Activated naive CD4-positive, alpha-beta T cell treated with anti-CD3 and anti-CD28 coated beads for 36 hours (primary cell): ENCODE measurements around the gene DLGAP4. TPM values are rescaled to one million over a fixed set of nuclear protein-coding genes. Genes with fewer than 3 reads are reported as not detected.
A peak's percentile ranks its signal among the peaks of the same experiment; 100 is the strongest.

Source experiments
- CTCF ChIA-PET: fragments of 350-600 bp; sonication (Branson Sonifier 250); formaldehyde crosslinking; loops from one replicate; lab custom pipeline; 2021; ENCODE audit warnings: antibody characterized with exemption; lab: Charles Lee
- DNase-seq: peaks from one replicate; pipeline ENCODE4 v3.0.0-alpha.2; 2020
- H3K27ac Mint-ChIP-seq: one replicate; pipeline ENCODE4 v1.8.0; 2021; ENCODE audit warnings: mild to moderate bottlenecking, mixed read lengths
- H3K27me3 Mint-ChIP-seq: one replicate; pipeline ENCODE4 v1.8.0; 2021; ENCODE audit warnings: low read depth, mixed read lengths
- H3K36me3 Mint-ChIP-seq: one replicate; pipeline ENCODE4 v1.8.0; 2021; ENCODE audit warnings: low read depth, mixed read lengths
- H3K4me1 Mint-ChIP-seq: one replicate; pipeline ENCODE4 v1.8.0; 2021; ENCODE audit warnings: low read depth, mixed read lengths
- H3K4me3 Mint-ChIP-seq: one replicate; pipeline ENCODE4 v1.8.0; 2021; ENCODE audit warnings: mild to moderate bottlenecking, moderate library complexity, mixed read lengths
- H3K9me3 Mint-ChIP-seq: one replicate; pipeline ENCODE4 v1.8.0; 2021; ENCODE audit warnings: mixed read lengths
- intact Hi-C: fragments of 100-400 bp; cut with micrococcal nuclease; formaldehyde crosslinking; loops from one replicate; pipeline ENCODE4 v1.15.1; 2023
- total RNA-seq, 2 experiments: library from RNA; stranded (reverse); gene quantifications; one replicate each; pipeline ENCODE4 v1.2.3, GENCODE V29; 2021

Gene DLGAP4
- total RNA-seq, 2 experiments from 2014 or later, result 9.2 to 13.7 TPM

DNA sequence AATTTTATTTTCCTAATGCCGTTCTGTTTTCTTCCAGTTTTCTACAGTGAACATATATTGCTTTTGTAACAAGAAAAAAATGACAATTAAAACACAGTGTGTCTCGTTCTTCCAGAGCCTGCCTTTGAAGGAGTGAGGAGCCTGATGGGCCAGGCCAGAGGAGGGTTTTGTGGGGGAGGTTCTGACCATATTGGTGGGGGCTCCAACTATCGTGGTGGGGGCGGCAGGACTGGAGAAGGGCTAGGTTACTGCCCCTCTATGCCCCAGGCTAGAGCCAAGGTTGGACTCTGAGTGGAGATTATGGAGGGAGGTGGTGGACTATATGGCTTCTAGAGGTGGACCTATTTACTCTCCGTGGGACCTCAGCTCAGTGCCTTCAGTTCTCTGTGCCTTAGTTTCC, 24.0 kb downstream of the DLGAP4 start:
- CTCF ChIA-PET, result no interaction called here
- H3K36me3 Mint-ChIP-seq, result peaks cover 2% of the 10 kb centered on the region
- intact Hi-C loops, result no loop called here
- no peak for DNase-seq
- H3K27ac Mint-ChIP-seq, result no peak overlapping the region
- H3K9me3 Mint-ChIP-seq, result peaks cover 8% of the 10 kb centered on the region
- no peak overlapping the region for H3K4me3 Mint-ChIP-seq
- H3K4me1 Mint-ChIP-seq, result no peaks in the 10 kb centered on the region
- peaks cover 22% of the 10 kb centered on the region for H3K27me3 Mint-ChIP-seq

DNA sequence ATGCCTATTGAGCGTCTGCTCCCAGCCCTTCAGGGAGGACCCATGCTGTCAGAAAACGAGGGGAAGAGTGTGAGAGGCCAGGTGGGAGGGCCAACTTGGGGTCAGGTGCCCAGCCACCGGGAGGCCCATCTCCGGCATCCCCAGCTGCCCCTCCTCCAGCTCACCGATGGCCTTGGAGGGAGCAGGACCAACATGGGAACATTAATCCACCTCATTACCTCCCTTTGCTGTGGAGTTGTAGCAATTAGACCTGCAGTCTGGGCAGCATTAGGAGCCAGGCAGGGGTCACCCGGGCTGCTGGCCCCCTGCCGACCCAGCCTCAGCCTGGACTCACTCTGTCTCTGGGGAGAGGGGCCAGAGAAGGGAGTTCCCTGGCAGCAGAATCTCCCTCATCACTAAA, 25.1 kb downstream of the DLGAP4 start:
- no peak overlapping the region for H3K27ac Mint-ChIP-seq
- H3K27me3 Mint-ChIP-seq, result peaks cover 26% of the 10 kb centered on the region
- H3K9me3 Mint-ChIP-seq, result peaks cover 2% of the 10 kb centered on the region
- CTCF ChIA-PET, result no interaction called here
- intact Hi-C loops, result no loop called here
- no peak overlapping the region for H3K4me3 Mint-ChIP-seq
- no peaks in the 10 kb centered on the region for H3K4me1 Mint-ChIP-seq
- H3K36me3 Mint-ChIP-seq, result peaks cover under 1% of the 10 kb centered on the region
- no peak for DNase-seq

DNA sequence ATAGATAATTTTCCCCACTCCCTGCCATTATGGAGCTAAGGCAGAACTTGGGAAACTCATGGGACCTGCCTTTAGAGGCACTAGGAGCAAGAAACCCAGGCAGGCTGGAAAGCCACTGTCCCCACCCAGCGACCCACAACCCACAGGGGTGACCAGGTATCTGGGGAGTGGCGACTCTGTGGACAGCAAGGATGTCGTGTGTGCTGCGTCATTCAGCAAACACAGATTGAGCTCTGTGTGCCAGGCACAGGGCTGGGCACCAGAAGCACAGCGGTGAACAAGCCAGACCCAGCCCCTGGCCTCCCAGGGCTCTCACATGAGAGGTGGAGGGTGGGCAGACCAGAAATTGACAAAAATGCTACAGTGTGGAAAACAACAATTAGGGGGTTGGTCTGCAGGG, 27.7 kb downstream of the DLGAP4 start:
- H3K4me1 Mint-ChIP-seq, result no peaks in the 10 kb centered on the region

DNA sequence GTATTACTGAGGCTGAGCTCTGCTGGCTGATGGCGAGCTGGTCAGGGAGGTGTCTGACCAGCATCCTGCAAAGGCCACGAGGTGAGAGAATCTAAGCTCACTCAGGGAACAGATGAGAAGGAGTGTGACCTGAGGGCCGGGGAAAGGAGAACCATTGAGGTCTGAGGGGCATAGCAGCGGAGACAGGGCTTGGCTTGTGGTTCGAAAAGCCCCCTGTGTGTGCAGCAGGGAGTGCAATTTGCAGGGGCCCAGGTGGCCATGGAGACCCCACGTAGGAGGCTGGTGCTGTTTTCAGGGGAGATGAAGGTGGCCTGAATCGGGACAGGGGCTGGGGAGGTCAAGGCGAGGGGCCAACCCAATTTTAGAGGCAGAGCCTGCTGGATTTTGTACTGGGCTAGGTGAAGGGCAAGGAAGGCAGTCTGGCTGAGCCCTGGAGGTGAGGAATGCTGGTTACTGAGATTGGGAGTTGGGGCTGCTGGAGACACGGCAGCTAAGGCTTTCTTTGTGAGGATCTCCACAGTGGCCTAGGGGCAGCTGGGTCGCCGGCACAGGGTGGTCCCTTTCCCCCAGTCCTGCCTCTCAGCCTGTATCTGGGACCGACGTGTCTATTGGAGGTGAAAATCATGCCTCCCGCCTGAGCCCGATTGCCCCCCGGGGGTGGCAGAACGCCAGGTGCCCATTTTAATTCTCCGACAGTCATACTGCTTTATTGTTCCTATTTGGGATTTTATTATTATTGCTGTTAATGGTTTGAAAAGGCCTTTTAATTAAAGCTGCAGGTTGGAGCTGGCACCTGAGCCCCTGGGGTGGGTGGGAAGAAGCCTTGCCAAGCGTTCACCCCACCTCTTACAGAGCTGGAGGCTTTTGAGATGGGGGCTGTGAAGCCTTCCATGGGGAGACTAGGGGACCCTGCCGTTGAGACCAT, 28.4 kb downstream of the DLGAP4 start:
- no peaks in the 10 kb centered on the region for H3K9me3 Mint-ChIP-seq
- H3K27ac Mint-ChIP-seq, result no peak overlapping the region
- H3K4me1 Mint-ChIP-seq, result peaks cover under 1% of the 10 kb centered on the region
- CTCF ChIA-PET, result interaction anchor here (1.3 kb wide), 1 partner anchor 65 kb away, joined by 4 read pairs; no protein-coding TSS in a partner anchor
- peaks cover 29% of the 10 kb centered on the region for H3K27me3 Mint-ChIP-seq
- no peak overlapping the region for H3K4me3 Mint-ChIP-seq
- intact Hi-C loops, result no loop called here
- no peaks in the 10 kb centered on the region for H3K36me3 Mint-ChIP-seq
- no peak for DNase-seq

More for the DNA sequence above, 27.7 kb downstream of the DLGAP4 start:
- no peak for DNase-seq
- Mint-ChIP-seq H3K27me3 (peaks cover 29% of the 10 kb centered on the region), H3K36me3 (no peaks in the 10 kb centered on the region), H3K4me3 (no peak overlapping the region), H3K27ac (no peak overlapping the region), H3K9me3 (no peaks in the 10 kb centered on the region)
- intact Hi-C loops, result no loop called here
- CTCF ChIA-PET, result no interaction called here

DNA sequence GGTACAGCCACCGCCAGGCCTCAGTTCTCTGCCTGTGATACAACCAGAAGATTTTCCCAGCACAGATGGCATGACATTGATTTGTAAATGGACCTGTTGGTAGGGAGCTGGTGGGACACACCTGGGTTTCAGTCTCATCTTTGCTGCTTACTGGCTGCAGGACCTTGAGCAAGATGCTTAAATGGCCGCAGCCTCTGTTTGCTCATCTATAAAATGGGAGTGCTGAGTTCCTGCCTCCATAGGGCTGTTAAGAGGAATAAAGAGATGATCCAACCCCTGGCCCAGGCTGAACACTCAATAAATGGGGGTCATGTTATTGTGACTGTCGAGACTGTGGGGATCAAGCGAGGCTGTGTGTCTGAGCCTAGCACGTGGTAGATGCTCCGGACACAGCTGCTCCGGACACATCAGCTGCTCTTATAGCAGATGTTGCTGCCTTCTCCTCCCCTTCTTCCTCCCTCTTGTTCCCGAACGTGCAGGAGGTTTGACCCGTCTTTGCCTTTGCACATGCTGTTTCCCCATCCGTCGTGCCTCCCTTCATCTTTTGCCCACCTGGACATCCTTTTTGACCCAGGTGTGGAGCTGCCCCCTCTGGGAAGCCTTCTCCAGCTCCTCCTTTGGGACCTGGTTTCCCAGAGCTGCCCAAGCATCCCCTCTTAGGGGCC, 29.2 kb downstream of the DLGAP4 start:
- Mint-ChIP-seq H3K4me3 (no peak overlapping the region), H3K36me3 (no peaks in the 10 kb centered on the region), H3K27me3 (peaks cover 29% of the 10 kb centered on the region), H3K4me1 (peaks cover 3% of the 10 kb centered on the region), H3K27ac (no peak overlapping the region), H3K9me3 (no peaks in the 10 kb centered on the region)
- CTCF ChIA-PET, result interaction anchor here (1.3 kb wide), 1 partner anchor 64 kb away, joined by 4 read pairs; no protein-coding TSS in a partner anchor
- DNase-seq, result no peak
- intact Hi-C loops, result no loop called here

DNA sequence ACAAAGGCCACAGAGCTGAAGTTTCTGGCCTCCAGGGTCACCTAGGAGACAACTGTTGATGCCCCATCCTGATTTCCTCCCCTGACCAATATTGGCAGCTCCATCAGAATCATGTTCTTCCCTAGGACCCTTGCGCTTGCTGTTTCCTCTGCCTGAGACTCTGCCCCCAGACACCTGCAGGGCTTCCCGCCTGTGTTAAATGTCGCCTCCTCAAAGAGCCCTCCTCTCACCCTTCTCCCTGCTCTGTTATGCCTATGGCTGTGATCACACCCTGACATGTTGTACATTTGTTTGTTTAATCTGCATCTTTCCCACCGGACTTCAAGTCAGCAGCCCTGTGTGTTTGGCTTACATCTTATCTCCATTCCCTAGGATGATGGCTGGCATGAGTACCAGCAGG, 30.1 kb downstream of the DLGAP4 start:
- H3K4me3 Mint-ChIP-seq, result no peak overlapping the region
- DNase-seq, result no peak
- peaks cover 3% of the 10 kb centered on the region for H3K4me1 Mint-ChIP-seq
- peaks cover 29% of the 10 kb centered on the region for H3K27me3 Mint-ChIP-seq
- H3K36me3 Mint-ChIP-seq, result no peaks in the 10 kb centered on the region
- H3K9me3 Mint-ChIP-seq, result no peaks in the 10 kb centered on the region
- intact Hi-C loops, result no loop called here
- CTCF ChIA-PET, result no interaction called here
- no peak overlapping the region for H3K27ac Mint-ChIP-seq

DNA sequence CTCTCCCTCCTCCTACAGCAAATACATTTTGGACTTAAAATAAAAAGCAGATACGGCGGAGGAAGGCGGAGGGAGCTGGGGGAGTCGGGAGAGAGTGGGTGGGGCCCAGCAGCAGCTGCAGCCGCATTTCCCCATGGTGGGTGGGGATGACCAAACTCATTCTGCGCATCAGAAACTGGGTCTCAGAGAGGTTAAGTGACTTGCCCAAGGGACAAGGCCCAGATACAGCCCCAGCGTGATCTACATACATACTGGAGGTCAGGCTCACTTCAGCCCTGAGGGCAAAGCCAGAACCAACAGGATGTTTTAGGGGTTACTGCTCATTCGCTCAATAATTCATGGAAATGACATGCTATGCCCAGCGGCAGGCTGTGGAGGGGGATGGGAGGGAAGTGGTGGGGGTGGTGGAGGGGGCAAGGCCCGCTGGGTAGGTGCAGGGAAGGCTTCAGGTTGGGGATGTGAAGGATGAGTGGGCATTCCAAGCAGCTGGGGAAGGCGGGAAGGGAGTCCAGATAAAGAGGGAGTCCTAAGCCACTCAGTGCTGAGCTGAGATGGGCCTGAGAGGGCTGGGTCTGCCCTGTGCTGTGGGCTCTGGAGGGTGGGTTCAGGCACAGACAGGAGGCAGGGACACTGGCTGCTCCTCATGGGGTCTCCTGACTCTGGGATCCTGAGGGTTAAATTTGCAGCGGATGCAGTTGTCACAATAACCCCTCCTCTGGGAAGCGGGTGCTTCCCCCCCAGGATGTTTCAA, 31.0 kb downstream of the DLGAP4 start:
- Mint-ChIP-seq H3K27me3 (peaks cover 23% of the 10 kb centered on the region), H3K4me1 (peaks cover 3% of the 10 kb centered on the region), H3K36me3 (no peaks in the 10 kb centered on the region), H3K4me3 (no peak overlapping the region), H3K27ac (no peak overlapping the region), H3K9me3 (no peaks in the 10 kb centered on the region)
- DNase-seq, result no peak
- intact Hi-C loops, result no loop called here
- CTCF ChIA-PET, result no interaction called here

DNA sequence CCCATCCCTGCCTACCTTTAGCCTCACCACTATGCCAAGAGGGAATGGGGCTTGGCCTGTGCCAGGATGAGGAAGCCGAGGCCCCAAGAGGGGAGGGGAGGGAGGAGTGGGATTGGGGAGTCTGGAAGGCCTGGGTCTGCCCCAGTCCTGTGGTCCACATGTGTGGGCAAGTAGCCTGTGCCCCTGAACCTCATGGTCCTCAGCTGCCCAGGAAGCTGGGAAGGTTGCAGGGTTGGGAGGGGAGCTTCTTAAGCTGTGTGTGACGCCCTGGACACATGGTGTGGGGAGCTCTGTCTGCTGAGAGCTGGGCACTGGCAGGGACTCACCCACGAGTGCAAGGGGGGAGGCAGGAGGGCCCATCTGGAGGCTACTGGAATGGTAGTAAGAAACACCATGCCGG, 31.7 kb downstream of the DLGAP4 start:
- no peak for DNase-seq
- H3K4me1 Mint-ChIP-seq, result peaks cover 3% of the 10 kb centered on the region
- H3K36me3 Mint-ChIP-seq, result no peaks in the 10 kb centered on the region
- H3K27me3 Mint-ChIP-seq, result peaks cover 23% of the 10 kb centered on the region
- no peak overlapping the region for H3K27ac Mint-ChIP-seq
- no peak overlapping the region for H3K4me3 Mint-ChIP-seq
- intact Hi-C loops, result no loop called here
- no peaks in the 10 kb centered on the region for H3K9me3 Mint-ChIP-seq
- CTCF ChIA-PET, result no interaction called here

DNA sequence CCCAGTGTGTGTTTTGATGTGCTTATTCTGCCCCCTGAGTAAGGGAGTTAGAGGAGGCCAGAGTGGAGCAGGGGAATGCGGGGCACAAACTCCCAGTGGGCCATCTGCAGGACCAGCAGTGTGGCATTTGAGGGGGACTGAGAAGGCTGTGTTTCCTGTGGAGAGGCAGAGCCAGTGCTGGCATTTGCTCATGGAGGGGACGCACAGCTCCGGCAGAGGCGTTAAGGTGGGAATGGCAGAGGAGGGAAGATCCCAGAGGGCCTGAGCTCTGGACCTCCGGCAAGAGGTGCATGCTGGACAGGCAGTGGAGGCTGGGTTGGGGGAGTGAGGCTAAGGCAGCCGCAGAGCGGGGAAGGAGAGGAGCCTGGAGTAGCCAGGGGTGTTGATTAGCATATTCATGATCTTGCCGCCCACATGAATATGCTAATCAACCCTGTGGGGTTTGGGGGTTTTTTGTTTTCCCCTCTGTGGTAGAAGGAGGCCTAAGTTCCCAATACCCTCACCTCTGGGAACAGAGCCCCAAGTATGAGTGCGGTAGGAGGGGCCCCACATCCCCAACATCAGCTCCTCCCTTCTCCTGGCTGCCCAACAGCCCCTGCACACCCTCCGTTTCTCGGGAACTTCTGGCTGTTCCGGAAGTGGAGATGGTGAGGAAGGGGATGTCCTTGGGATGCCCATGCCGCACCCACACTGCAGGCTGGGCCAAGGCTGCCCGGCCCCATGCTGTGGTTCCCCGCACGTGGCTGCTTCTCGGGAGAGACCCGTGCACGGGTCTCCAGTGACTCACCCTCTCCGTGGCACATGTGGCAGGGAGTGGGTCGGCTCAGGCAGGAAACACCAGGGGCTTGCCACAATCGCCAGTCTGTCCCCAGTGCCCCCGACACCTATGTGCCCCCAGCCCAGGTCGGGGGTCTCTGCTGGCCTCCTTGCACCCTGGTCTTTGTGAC, 33.8 kb downstream of the DLGAP4 start:
- Mint-ChIP-seq H3K4me3 (no peak overlapping the region), H3K27ac (peak overlapping the region; percentile 41), H3K36me3 (no peaks in the 10 kb centered on the region), H3K9me3 (no peaks in the 10 kb centered on the region), H3K4me1 (peaks cover 3% of the 10 kb centered on the region), H3K27me3 (peaks cover 9% of the 10 kb centered on the region)
- CTCF ChIA-PET, result no interaction called here
- DNase-seq, result peak; percentile 41
- intact Hi-C loops, result no loop called here

DNA sequence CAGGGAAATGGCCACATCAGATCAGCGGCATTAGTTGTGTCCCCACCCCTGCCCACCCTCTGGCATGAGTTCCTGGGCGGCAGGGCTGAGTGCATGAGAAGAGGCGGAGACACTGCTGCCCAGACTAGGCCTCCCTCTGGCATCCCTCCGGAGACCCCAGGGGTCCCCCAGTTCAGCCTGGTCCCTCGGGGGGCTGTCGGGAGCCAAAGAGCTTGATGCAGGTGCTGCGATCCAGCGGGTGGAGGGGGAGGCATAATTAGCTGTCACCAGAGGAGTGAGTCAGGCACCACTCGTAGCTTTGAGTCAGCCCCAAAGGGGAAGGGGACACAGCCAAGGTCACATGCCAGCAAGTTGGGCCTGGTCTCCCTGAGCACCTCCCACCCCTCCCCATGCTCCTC, 34.5 kb downstream of the DLGAP4 start:
- intact Hi-C loops, result no loop called here
- Mint-ChIP-seq H3K9me3 (no peaks in the 10 kb centered on the region), H3K27me3 (peaks cover 6% of the 10 kb centered on the region), H3K4me3 (no peak overlapping the region), H3K36me3 (no peaks in the 10 kb centered on the region), H3K4me1 (peaks cover 3% of the 10 kb centered on the region), H3K27ac (no peak overlapping the region)
- DNase-seq, result no peak
- CTCF ChIA-PET, result no interaction called here

DNA sequence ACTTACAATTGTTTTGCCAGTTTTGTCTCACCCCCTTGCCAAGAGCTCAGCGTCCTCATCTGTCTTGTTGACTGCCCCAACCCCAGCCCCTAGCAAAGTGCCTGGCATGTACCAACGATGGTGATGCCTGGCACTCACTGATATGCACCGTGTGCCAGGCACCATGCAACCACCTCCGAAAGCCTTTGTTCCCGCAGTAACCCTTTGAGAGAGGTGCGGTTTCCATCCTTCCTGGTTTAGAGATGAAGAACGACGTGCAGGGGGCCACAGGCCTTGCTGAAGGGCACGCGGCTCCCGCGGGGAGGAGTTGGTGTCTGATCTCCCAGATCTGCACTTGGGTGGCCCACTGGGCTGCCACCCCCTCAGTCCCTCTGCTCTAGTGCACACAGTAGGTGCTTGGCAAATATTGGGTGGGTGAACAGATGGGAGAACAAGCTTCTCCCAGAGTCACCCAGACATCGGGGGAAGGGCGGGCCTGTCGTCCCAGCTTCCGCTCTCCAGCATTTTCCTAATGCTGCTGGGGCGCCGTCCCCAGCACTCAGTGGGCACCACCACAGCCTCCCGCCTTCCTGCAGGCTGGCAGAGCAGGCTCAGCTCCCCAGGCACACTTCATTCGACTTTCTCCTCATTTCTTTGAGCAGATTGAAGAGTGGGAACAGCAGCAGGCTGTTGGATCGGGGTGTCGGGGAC, 35.3 kb downstream of the DLGAP4 start:
- H3K27me3 Mint-ChIP-seq, result peaks cover under 1% of the 10 kb centered on the region
- H3K4me3 Mint-ChIP-seq, result no peak overlapping the region
- CTCF ChIA-PET, result no interaction called here
- H3K4me1 Mint-ChIP-seq, result peaks cover 3% of the 10 kb centered on the region
- no peaks in the 10 kb centered on the region for H3K36me3 Mint-ChIP-seq
- no peak for DNase-seq
- H3K9me3 Mint-ChIP-seq, result no peaks in the 10 kb centered on the region
- H3K27ac Mint-ChIP-seq, result no peak overlapping the region
- intact Hi-C loops, result no loop called here
